Activated T-cell treated with anti-CD3 and anti-CD28 coated beads for 4 hours (primary cell): Measurements from ENCODE around the gene CLCN5.

ENCODE experiments used
- DNase-seq: peaks from one replicate; pipeline ENCODE4 v3.0.0-alpha.2; 2020

CLCN5 gene

DNA sequence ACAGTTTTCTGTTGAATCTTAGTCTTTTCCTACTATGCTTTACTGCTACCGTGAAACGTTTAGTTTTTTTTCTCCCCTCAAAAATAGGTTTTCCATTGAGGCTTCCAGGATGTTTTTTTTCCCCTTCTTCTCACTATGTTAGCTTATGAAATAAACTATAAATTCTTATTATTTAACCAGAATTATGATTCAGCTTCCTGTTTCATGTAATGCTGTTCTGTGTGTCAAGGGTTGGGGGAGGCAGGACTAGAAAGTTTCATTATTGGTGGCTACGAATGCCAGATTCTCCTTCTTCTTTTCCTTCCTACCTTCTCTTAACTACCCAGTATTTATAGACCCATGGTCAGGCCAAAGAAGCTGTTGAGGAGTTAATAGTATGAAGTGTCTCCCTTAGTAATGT is 11.8 kb downstream of the CLCN5 start:
- no peak for DNase-seq

DNA sequence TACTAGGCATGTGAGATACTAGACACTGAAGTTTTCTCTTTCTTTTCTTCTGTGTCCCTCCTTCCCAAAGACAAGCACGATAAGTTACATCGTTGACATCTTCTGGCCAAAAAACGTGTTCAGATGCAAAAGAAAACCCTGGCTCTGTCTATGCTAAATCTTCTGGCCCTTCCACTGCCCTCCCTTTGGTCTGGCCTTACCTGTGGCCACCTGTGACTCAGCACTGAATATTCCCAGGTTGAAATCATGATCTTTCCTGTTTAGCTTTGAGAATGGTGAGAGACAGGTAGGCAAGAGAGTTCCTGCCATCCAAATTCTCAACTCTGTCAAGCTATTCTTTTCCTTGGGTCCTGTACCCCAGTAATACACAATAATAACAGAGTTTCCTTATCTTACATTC is 12.3 kb downstream of the CLCN5 start:
- no peak for DNase-seq

DNA sequence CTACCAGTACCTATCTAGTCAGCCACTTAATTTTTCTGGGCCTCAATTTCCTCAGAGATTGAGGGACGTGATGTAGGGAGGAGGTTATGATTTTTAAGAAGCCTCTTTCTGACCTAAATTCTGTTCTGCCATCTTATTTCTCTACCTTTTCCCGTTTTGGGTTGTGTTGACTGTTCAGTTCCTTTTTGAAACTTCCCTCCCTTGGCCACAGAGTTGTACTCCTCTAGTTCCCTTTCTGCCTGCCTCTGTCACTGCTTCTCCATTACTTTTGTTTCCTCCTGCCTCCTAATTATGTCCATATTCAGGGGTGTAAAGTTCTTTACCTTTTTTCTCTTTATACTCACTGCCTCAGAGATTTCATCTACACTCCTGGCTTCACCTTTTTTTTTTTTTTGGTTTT is 25.4 kb downstream of the CLCN5 start:
- DNase-seq: no peak

DNA sequence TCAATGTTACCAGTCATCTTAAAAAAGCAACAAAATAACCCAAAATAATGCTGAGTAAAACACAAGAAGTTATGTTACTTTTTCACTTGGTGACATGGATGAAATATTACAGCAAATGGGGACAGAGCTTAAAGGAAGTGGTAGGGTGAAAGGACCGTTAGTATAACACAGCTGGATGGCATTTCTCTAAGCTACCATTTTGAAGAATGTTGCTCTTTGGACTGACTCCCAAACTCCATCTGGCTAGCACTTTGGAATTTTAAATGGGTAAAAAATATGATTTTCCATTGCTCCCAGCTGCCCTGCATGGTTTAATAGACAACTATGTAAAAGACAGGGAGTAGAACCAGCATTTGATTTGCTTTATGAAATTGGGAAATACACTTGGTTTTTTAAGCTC is 27.6 kb downstream of the CLCN5 start:
- DNase-seq: no peak

DNA sequence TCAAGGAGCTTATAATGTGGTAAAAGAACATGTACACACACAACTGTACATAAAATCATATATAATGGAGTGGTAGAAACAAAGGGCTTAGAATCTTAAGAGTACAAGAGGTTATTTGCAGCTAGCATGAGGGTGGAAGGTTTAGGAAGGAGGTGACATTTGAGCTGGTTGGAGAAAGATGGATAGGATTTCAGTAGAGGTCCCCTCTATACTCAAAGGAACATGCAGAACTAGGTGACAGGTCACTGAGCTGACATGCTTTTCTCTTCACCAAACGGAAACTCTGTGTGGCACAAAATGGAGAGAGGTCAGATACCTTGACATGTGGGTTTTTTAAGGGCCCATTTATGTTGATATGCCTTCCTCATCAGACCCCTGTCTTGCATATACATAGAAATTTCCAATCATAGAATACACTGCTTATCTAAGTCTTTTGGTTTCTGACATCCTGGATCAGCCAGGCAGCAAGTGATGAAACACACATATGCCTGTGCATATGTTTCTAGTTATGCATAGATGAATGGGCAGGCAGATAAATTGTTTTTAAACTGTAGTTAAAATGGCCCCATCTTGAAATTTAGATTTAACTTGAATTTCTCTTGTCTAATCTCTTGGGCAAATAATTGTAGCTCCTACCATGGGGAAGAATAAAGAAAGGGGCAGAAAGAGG is 29.3 kb downstream of the CLCN5 start:
- no peak for DNase-seq

DNA sequence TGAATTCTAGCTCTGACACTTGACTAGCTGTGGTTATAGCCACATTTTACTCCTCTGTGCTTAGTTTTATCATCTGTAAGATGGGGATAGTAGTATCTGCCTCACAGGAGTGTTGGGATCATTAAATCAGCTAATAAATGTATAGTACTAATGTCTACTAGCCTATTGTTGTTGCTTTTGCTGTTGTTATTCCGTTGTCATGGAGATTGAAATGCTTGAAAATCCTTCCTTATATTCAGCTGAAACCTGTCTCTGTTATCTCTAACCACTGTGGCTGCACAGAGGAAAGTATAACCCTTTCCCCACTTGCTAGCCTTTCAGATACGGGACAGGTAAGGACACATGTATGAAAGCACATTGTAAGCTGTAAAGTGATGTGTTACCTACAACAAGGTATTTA is 33.9 kb downstream of the CLCN5 start:
- DNase-seq: no peak

DNA sequence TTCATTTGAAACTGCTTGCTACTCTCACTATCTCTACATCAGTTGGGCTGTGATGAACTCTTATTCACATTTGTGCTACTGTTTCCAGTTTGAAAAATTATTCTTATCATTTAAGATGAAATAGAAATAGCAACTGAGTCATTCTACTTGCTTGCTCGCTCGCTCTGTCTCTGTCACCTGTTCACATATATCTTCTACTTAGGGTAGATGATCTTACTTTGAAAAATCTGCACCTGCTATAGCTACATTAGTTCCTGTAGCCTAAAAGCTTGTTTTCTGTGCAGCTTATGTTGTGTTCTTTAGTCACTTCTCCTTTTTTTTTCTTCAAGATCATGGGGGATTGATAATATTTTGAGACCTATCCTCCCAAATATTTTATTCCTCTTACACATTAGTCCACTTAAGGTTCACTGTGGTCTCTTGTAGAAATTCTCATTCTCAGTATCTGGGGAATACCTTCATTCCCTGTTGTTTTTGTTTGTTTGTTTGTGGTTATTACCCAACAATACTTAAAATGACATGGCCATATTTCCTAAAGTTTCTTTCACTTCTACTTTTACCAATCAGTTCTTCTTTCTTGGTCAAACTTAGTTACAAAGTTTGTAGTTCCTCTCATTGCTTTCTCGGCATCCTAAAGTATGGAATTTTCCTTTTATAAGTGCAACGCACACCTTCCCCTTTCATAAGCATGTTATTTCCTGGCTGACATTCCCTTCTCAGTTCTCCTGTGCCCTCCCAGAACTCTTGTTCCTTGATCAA is 36.5 kb downstream of the CLCN5 start:
- DNase-seq: no peak

DNA sequence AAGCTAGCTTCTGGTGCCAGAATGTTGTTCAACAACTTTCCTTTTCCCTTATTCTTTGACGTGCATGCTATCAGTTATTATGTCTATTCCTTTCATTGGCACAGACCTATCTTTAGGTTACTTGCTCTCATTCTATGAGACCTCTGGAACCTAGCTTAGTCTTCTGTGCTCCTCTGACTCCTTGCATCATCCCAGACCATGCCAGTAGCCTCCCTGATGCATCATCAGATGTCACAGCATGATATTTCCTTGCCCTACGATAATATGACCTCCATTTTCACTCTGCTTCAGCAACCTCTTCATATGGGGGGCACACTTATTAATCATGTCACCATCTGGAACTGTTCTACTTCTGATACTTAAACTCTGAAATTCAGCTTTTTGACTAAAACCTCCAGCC is 37.2 kb downstream of the CLCN5 start:
- no peak for DNase-seq

DNA sequence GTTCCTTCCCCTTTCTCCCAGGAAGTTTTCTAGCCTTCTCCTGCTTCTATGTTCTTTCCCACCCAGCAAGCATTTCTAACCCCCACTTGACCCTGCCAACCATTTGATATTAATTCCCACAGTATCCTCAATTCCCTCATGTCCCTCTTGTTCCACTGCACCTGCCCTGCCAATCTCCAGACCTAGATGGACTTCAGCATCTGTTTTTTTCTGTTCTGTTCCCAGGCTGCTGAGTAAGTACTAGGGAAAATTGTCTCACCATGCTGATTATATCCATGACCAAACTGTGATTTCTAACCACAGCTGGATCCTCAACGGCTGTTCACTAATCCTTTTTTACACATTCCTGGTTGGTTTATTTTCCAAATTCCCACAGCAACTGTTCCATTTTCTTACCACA is 37.7 kb downstream of the CLCN5 start:
- no peak for DNase-seq

DNA sequence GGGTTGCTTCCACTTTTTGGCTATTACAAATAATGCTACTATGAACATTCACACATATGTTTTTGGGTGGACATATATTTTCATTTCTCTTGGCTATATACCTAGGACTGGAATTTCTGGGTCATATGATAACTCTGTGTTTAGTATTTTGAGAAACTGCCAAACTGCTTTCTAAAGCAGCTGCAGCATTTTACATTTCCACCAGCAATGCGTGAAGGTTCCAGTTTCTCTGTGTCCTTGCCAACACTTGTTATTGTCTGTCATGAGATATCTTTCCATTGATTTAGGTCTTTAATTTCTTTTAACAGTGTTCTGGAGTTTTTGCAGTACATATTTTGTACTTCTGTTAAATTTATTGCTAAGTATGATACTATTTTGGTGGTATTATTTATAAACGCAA is 48.3 kb downstream of the CLCN5 start:
- DNase-seq: no peak

DNA sequence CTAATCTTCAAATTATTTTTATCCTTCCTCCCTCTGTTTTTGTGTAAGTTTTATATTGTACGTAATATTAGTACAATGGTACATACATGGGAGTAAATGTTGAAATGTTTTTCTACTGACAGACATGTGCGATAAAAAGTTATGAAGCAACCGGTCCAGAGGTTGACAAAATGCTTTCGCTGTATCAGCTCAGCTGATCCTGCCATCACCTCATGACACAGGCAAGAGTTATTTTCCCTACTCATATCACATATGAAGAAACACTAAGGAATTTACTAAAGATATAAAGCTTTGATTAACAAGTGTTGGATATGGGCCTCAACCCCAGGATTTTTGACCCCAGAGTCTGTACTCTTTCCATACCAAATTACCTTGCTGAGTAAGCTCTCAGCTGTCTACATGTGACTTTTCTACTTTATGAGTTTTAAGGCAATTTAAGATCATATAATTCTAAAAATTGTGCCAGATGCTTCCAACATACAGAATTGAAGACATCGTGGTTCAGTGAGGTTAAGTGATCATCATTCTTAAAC is 50.0 kb downstream of the CLCN5 start:
- no peak for DNase-seq

DNA sequence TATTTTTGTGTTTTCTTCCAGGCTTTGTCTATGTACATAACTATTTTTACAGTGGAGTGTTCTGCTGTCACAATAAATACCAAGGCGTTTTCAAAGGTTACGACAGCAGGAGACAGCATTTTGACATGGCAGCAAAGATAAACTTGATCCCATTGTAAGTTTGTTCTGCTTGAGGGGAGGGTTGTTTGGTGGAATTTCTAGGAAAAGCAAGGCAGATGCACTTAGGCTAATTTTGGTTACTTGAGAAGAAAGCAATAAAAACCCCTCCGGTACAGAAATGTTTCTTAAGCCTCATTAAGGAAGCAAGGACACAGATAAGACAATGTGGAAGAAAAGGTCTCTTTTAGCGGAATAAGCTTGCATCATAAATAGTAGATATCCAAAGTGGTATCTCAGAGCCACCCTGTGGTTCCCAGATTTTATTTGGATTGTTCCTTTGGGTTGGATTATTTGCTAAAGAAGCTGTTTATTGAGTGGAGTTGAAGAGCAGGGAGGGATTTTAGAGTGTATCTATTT is 54.3 kb downstream of the CLCN5 start:
- no peak for DNase-seq

DNA sequence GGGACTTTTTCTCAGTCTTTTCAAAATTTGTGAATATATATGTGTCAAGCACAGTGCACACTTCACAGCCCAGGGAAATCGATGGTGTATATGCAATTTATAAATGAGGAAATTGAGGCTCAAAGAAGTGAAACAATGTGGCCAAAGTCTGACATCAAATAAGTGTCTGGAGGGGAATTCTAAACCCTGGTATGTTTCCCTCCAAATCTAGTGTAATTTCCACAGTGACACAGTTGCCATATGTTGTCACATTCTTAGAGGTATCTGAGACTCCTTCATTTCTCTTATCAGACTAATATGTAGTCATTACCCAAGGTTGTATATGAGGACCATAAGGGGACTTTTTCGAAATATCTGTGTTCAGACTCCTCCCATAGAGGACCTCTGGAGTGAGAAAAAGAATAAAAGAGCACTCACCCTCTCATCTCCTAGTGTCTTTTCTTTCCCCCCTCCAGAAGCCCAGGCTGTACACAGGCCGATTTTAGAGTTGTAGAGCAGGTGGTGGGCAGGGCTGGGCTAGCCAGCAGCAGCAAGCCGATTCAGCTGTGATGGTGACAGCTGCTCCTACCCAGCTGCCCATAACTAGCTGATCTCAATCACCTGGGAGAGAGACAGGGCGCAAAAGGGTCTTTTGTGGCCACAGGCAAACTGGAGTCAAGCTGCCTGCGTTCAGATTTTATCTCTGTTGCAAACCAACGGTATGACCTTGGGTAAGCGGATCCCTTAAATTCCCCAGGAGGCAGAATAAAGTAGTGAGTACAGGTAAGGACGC is 55.1 kb downstream of the CLCN5 start:
- no peak for DNase-seq

DNA sequence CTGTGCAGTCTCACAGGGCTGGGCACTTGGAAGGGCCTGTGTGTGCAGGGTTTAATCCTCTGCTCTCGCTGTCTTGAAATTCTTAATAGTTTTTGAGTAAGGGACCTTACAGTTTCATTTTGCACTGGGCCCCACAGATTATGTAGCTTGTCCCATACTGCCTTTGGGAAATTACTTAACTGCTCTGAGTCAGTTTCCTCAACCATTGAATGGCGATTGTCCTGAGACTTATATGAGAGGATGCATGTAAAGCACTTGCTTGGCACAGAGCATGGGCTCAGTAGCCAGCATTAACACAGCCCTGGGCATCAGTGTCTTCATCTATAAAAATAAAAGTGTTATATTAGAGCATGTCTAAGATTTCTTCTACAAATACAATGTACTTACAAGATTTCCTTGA is 55.8 kb downstream of the CLCN5 start:
- DNase-seq: no peak

DNA sequence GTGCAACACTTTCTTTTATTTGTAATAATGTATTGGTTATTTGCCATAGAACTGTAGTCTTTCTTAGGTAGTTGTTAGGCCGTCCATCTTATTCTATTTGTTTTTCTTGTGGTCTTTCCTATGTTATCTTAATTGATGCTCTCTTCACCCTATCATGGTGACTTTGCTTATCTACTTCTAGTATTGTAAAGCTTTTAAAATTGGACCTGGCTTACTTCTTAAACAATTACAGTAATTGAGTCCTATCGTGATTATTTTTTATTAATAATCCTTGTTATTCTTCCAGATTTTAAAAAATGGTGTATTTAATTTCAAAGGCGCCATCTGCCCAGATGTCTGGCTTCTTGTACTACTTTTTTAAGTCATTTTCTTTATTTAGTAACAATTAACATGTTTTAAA is 63.7 kb downstream of the CLCN5 start:
- DNase-seq: no peak

DNA sequence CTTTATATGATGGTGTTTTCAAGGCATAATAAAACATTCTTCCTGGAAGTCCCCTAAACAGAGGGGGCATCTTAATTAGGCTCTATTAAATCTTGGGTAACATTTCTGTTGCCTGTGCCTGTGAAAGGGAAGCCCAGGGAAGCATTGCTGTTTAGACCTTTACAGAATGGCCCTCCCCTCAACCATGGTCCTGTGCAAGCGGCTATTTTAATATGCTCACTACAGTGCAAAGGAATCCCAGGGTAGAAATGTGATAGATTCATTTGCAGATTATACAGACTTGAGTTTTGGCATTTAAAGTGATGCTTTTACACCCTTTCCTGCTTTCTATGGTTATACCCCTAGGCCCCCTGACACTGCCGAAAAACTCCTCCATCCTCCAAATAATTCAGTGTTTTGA is 65.3 kb downstream of the CLCN5 start:
- no peak for DNase-seq

DNA sequence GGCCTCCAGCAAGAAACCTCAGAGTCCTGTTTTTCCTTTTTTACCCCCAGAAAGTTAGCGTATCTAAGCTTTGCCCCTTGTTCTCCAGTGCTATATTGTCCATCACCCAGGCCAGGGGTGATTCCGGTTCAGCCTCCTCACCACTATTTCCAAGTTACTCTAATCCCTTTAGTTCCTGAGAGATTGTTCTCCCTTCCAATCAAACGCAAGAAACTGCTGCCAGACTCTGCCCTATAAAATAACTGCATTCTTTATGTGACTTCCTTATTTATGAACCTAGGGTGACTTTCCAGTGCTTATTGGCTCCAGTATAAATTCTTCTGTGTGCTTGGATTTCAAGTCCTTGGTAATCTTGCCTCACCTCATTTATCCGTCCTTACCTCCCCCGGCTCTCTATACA is 65.7 kb downstream of the CLCN5 start:
- no peak for DNase-seq

DNA sequence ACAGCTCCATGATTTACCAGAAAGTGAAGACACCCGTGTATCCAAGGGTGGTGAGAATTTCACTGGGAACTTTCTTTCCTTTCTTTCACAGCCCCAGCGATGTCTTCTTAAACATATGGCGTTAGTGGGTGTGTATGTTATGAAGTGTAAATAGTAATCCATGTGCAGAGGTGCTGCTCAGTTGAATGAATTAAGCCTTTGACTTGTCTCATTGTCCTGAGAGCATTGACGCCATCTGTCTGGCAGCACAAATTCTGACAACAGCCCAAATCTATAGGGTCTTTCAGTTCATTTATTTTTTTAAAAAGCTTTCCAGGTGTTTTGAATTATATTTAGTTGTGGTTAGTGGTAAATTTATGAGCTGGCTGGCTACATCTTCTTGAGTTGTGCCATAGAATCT is 69.4 kb downstream of the CLCN5 start:
- no peak for DNase-seq

DNA sequence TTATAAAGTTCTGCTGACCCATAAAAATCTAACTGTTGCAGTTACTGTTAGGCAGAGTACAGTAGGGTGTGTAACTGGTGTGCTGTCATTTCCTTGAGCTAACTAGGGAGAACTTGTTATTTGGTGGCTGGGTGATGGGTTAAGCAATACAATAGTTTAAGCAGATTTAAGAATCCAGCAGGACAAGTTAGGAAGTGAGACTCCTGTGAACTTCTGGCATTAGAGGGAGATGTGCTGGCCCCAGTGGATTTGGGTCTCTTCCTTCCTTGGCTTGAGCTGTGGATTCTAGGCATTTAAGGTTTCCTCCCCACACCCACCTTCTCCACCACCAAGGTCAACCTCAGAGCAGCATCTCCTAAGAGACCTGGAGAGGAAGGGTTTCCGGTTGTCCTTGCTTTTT is 70.5 kb downstream of the CLCN5 start:
- DNase-seq: no peak

DNA sequence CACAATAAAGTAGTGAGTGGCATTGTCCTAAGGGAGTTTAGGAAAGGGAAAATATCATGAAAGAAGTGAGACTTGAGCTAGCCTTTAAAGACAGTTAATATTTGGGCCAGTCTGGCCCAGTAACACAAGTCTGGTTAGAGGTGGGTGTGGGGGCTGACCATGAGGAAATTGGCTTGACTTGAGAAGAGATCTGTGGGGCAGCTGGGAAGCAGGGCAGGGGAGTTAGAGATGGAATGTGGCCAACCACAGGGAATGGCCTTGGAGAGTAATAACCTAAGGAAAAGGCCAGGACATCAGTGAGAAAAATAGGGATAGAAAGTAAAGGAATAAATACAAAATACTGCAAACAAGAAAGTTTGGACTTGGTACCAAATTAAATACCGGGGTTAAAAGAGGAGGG is 71.3 kb downstream of the CLCN5 start:
- DNase-seq: no peak

DNA sequence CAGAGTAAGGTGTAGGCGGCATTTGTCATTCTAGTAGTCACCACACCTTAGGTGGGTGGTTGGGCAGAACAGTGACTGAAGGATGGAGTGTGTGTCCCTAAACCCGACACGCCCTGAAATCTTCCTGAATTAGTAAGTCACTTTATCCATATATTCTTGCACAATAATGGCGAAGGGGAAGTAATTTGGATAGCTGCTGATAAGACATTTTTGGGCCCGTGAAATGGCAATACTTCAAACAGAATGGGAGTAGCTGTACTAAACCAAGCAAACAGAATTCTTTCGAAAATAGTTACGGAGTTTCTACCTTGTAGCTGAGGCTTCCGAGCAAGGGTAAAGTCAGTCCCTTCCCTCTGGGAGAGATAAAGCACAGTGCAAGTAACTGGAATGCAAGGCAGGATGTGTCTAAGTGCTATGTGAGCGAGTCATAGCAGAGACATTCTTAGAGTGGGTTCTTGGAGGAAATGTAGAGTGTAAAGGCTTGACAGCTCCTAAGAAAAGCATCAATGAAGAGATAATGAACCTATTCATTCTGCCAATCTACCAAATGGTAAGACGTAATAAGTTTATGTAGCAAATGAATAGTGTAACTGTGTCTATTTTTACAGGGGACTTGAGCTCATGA is 72.8 kb downstream of the CLCN5 start:
- DNase-seq: no peak

DNA sequence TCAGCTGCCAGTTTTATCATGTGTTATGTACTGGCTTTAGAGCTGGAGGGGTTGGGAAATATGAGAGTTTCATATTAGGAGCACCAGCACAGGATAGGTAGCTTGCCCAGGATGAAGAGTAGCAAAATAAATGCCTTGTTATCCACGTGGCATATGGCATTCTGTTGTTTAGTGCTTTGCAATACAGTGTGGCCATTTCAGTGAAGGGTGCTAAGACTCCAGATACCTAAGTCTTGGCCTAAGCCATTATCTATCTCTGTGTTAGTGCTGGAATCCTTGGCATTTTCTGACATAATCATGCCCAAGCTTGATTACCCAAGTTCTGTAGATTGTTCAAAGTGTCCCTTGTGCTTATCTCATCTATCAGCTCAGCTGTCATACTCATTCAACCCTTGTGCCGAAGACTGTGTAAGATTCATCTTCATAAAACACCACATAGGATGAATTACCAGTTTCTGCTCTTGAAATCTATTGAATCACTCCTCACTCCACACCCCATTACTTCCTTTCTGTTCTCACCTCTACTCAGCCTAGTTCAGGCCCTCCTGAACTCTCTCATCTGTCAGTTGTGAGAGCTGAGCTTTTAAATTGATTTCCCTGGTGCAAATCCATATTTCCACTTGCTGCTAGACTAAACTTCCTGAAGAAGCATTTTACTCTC is 73.5 kb downstream of the CLCN5 start:
- DNase-seq: no peak

DNA sequence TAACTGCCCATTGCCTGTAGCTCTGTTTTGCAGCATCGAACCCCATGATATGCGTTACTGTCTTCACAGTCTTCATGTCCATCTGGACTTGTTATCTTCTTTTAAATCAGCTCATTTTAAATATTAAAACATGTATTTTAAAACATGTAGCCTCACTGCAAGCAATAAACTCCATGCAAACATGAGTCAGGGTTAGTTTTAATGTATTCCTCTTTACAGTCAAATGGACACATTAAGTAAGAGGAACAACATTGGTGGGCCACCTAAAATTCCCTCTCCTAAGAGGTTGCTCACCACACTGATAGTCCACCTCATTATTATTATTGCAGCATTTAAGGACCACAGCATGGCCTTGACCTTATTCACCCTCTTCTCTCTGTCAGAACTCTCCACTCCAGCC is 74.1 kb downstream of the CLCN5 start:
- no peak for DNase-seq
